ENCODE data around the gene MTG1.
"Not testable (repeated sequence)": the region's sequence is repeated elsewhere in the genome, so short reads cannot be mapped to it uniquely, and the experiment has no call there.

Gene MTG1

GRCh38 chr10:133401981-133402725 is 8.2 kb downstream of the MTG1 start:
- no peak for DNase-seq

- DNase-seq = no peak
Observed at GRCh38 chr10:133403359-133403758, 9.4 kb downstream of the MTG1 start.

GRCh38 chr10:133403784-133404183 is 9.8 kb downstream of the MTG1 start:
- no peak for DNase-seq

- DNase-seq = no peak
Observed at GRCh38 chr10:133405272-133405671, 11.3 kb downstream of the MTG1 start.

GRCh38 chr10:133405844-133406527 is 12.0 kb downstream of the MTG1 start:
- DNase-seq = no peak

- DNase-seq = no peak
Observed at GRCh38 chr10:133411523-133412380, 17.8 kb downstream of the MTG1 start.

GRCh38 chr10:133412381-133412711 is 18.4 kb downstream of the MTG1 start:
- DNase-seq = no peak

GRCh38 chr10:133414401-133414800 is 20.4 kb downstream of the MTG1 start:
- DNase-seq = not testable (repeated sequence)

GRCh38 chr10:133415752-133416151 is 21.8 kb downstream of the MTG1 start:
- DNase-seq = no peak

- DNase-seq = no peak
Observed at GRCh38 chr10:133418289-133418993, 24.5 kb downstream of the MTG1 start.

GRCh38 chr10:133419211-133419950 is 25.4 kb downstream of the MTG1 start:
- no peak for DNase-seq

- DNase-seq = no peak
Observed at GRCh38 chr10:133420028-133420427, 26.1 kb downstream of the MTG1 start.

- no peak for DNase-seq
Observed at GRCh38 chr10:133420579-133420978, 26.6 kb downstream of the MTG1 start.

GRCh38 chr10:133421336-133422222 is 27.6 kb downstream of the MTG1 start:
- DNase-seq = no peak

GRCh38 chr10:133422223-133422806 is 28.4 kb downstream of the MTG1 start:
- DNase-seq = no peak

GRCh38 chr10:133422807-133423771 is 29.1 kb downstream of the MTG1 start:
- DNase-seq = no peak

- not testable (repeated sequence) for DNase-seq
Observed at GRCh38 chr10:133424102-133424501, 30.1 kb downstream of the MTG1 start.

GRCh38 chr10:133424601-133425000 is 30.6 kb downstream of the MTG1 start, which contains the start of gene SPRN:
Gene SPRN, minus strand, starts transcription at chr10:133424625. Its CDS starts 944 bp downstream, at chr10:133423681.
- DNase-seq = not testable (repeated sequence)

GRCh38 chr10:133429571-133429970 is 35.6 kb downstream of the MTG1 start:
- DNase-seq = not testable (repeated sequence)

Measured in hematopoietic multipotent progenitor cell treated with erythropoietin and hydrocortisone succinate and interleukin-3 and kit ligand, for 8 days (in vitro differentiated cells).